ENCODE data around the gene COPG1. TPM values are rescaled to one million over a fixed set of nuclear protein-coding genes. Genes with fewer than 3 reads are reported as not detected.

Gene COPG1
- polyA plus RNA-seq, 1 of the 3 experiments (the other 2 are of a cell fraction), result 114 TPM

DNA sequence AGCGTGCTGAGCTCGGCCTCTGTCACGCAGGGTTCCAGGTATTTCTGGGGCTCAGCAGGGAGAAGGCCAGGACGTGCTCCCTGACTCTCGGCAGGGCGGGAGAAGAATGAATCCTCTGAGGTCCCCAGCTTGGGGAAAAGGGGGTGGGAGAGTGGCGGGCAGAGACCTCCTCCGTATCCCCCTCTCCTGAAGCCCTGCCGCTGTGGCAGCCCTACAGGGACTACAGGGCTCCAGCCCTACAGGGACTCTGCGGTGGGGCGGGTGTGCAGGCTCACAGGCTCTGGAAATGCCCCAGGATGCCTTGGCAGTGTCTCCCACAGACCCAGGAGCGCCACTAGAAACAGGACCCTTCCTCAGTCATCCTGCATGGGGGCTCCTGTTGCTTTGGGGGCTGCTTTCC, 75.4 kb downstream of the COPG1 start (continued):
- TF ChIP-seq, protein P1, sequence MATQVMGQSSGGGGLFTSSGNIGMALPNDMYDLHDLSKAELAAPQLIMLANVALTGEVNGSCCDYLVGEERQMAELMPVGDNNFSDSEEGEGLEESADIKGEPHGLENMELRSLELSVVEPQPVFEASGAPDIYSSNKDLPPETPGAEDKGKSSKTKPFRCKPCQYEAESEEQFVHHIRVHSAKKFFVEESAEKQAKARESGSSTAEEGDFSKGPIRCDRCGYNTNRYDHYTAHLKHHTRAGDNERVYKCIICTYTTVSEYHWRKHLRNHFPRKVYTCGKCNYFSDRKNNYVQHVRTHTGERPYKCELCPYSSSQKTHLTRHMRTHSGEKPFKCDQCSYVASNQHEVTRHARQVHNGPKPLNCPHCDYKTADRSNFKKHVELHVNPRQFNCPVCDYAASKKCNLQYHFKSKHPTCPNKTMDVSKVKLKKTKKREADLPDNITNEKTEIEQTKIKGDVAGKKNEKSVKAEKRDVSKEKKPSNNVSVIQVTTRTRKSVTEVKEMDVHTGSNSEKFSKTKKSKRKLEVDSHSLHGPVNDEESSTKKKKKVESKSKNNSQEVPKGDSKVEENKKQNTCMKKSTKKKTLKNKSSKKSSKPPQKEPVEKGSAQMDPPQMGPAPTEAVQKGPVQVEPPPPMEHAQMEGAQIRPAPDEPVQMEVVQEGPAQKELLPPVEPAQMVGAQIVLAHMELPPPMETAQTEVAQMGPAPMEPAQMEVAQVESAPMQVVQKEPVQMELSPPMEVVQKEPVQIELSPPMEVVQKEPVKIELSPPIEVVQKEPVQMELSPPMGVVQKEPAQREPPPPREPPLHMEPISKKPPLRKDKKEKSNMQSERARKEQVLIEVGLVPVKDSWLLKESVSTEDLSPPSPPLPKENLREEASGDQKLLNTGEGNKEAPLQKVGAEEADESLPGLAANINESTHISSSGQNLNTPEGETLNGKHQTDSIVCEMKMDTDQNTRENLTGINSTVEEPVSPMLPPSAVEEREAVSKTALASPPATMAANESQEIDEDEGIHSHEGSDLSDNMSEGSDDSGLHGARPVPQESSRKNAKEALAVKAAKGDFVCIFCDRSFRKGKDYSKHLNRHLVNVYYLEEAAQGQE (IDR thresholded peaks at IDR 0.05; ENCODE audit: low read depth, low read length), result no peak
- no peak for TF ChIP-seq SIN3A (IDR thresholded peaks at IDR 0.05; ENCODE audit: borderline replicate concordance, low read depth, low read length)
- no peak for TF ChIP-seq RXRA (IDR thresholded peaks at IDR 0.05; ENCODE audit: borderline replicate concordance, low read depth)
- no peak for TF ChIP-seq RCOR1 (IDR thresholded peaks at IDR 0.05; ENCODE audit: low read length)
- no peak for TF ChIP-seq FOXM1 (IDR thresholded peaks at IDR 0.05; ENCODE audit: low read depth)
- TF ChIP-seq, protein P2, sequence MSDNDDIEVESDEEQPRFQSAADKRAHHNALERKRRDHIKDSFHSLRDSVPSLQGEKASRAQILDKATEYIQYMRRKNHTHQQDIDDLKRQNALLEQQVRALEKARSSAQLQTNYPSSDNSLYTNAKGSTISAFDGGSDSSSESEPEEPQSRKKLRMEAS (IDR thresholded peaks at IDR 0.05; ENCODE audit: low read depth), result no peak
- no peak for TF ChIP-seq RAD21 (IDR thresholded peaks at IDR 0.05; ENCODE audit: low read length)
- TF ChIP-seq MXI1 (IDR thresholded peaks at IDR 0.05; ENCODE audit: low read depth, low read length), result no peak
- TF ChIP-seq, protein P3, sequence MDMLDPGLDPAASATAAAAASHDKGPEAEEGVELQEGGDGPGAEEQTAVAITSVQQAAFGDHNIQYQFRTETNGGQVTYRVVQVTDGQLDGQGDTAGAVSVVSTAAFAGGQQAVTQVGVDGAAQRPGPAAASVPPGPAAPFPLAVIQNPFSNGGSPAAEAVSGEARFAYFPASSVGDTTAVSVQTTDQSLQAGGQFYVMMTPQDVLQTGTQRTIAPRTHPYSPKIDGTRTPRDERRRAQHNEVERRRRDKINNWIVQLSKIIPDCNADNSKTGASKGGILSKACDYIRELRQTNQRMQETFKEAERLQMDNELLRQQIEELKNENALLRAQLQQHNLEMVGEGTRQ (IDR thresholded peaks at IDR 0.05; ENCODE audit: borderline replicate concordance, low read depth, low read length), result no peak

DNA sequence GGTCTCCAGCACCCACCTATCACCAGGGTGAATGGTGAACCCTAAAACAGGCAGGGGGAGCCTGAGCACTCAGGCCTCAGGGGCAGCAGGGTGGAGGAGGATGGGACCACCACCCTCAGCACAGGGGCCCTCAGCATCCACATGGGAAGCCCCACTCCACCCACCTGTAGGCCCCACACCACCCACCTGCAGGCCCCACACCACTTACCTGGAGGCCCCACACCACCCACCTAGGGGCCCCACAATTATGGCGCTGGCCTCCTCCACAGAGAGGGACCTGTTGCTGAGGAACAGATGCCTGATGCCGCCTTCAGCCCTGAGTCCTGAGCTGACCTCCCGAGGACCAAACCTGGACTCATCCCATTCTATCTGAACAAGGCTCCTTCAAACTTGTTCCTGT, 76.0 kb downstream of the COPG1 start:
- H3K9me3 ChIP-seq, result no peaks in the 10 kb centered on the region
- POLR2A ChIA-PET, result interaction anchor here (2.0 kb wide), 1 partner anchor 9 kb away, joined by 6 read pairs; a partner anchor contains a TSS
- no peak for DNase-seq
- no peaks in the 10 kb centered on the region for H3K36me3 ChIP-seq (replicated peaks in 1 of 2; ENCODE audit: control insufficient read depth in 1 of 2, insufficient read depth in 2 of 2, low read length in 1 of 2)
- H3K4me1 ChIP-seq (ENCODE audit: control insufficient read depth in 1 of 2, insufficient read depth in 2 of 2, low read depth in 1 of 2, low read length in 1 of 2), result no peaks in the 10 kb centered on the region
- CTCF ChIA-PET, result no interaction called here
- 83% methylated on average over 1 of the region's 3 CpGs for WGBS (ENCODE audit: low lambda C conversion rate)
- no peaks in the 10 kb centered on the region for H3K79me2 ChIP-seq (ENCODE audit: insufficient read depth)
- H3K4me2 ChIP-seq, result no peak overlapping the region
- no peak overlapping the region for H3K9ac ChIP-seq
- no peak overlapping the region for H2AFZ ChIP-seq (ENCODE audit: low read depth)
- no peak overlapping the region for H3K4me3 ChIP-seq (ENCODE audit: low read depth in 2 of 2, low read length in 1 of 2)
- no peaks in the 10 kb centered on the region for H3F3A ChIP-seq (replicated peaks; ENCODE audit: insufficient read depth)
- TF ChIP-seq EP300 (IDR thresholded peaks at IDR 0.05; ENCODE audit: borderline replicate concordance in 1 of 2, low read depth in 1 of 2, low read length in 1 of 2) (no peak), GATA2 (CRISPR knock-in tag; IDR thresholded peaks at IDR 0.05) (no peak), NFIC (IDR thresholded peaks at IDR 0.05; ENCODE audit: borderline replicate concordance) (no peak), RXRA (IDR thresholded peaks at IDR 0.05; ENCODE audit: borderline replicate concordance, low read depth) (no peak), SIN3A (IDR thresholded peaks at IDR 0.05; ENCODE audit: borderline replicate concordance, low read depth, low read length) (no peak), EZH2phosphoT487 (IDR thresholded peaks at IDR 0.05; ENCODE audit: borderline replicate concordance, low read depth) (no peak), FOSL2 (IDR thresholded peaks at IDR 0.05; ENCODE audit: borderline replicate concordance, low read depth) (no peak)
- TF ChIP-seq, protein P4, sequence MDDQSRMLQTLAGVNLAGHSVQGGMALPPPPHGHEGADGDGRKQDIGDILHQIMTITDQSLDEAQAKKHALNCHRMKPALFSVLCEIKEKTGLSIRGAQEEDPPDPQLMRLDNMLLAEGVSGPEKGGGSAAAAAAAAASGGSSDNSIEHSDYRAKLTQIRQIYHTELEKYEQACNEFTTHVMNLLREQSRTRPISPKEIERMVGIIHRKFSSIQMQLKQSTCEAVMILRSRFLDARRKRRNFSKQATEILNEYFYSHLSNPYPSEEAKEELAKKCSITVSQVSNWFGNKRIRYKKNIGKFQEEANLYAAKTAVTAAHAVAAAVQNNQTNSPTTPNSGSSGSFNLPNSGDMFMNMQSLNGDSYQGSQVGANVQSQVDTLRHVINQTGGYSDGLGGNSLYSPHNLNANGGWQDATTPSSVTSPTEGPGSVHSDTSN (IDR thresholded peaks at IDR 0.05), result no peak
- TF ChIP-seq, protein P5, sequence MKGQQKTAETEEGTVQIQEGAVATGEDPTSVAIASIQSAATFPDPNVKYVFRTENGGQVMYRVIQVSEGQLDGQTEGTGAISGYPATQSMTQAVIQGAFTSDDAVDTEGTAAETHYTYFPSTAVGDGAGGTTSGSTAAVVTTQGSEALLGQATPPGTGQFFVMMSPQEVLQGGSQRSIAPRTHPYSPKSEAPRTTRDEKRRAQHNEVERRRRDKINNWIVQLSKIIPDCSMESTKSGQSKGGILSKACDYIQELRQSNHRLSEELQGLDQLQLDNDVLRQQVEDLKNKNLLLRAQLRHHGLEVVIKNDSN (IDR thresholded peaks at IDR 0.05; ENCODE audit: borderline replicate concordance, low read depth), result no peak
- TF ChIP-seq, protein P6, sequence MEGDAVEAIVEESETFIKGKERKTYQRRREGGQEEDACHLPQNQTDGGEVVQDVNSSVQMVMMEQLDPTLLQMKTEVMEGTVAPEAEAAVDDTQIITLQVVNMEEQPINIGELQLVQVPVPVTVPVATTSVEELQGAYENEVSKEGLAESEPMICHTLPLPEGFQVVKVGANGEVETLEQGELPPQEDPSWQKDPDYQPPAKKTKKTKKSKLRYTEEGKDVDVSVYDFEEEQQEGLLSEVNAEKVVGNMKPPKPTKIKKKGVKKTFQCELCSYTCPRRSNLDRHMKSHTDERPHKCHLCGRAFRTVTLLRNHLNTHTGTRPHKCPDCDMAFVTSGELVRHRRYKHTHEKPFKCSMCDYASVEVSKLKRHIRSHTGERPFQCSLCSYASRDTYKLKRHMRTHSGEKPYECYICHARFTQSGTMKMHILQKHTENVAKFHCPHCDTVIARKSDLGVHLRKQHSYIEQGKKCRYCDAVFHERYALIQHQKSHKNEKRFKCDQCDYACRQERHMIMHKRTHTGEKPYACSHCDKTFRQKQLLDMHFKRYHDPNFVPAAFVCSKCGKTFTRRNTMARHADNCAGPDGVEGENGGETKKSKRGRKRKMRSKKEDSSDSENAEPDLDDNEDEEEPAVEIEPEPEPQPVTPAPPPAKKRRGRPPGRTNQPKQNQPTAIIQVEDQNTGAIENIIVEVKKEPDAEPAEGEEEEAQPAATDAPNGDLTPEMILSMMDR (IDR thresholded peaks at IDR 0.05), result no peak
- TF ChIP-seq, protein P3 (IDR thresholded peaks at IDR 0.05; ENCODE audit: borderline replicate concordance, low read depth, low read length), result no peak
- no peaks in the 10 kb centered on the region for H3K27me3 ChIP-seq (ENCODE audit: insufficient read depth)
- H4K20me1 ChIP-seq (ENCODE audit: insufficient read depth), result no peaks in the 10 kb centered on the region
- no peak overlapping the region for H3K27ac ChIP-seq (ENCODE audit: low read depth in 2 of 2, low read length in 1 of 2)
- H3K9me2 ChIP-seq, result no peaks in the 10 kb centered on the region
